Measurements from ENCODE around the gene PIBF1.
A peak's percentile ranks its signal among the peaks of the same experiment; 100 is the strongest.
"Not testable (repeated sequence)": the region's sequence is repeated elsewhere in the genome, so short reads cannot be mapped to it uniquely, and the experiment has no call there.

The PIBF1 gene

GRCh38 chr13:72820898-72821279 is 39.0 kb downstream of the PIBF1 start:
- DNase-seq (ENCODE audit: low spot score) = no peak

- DNase-seq (ENCODE audit: low spot score) = no peak
These were observed 41.1 kb downstream of the PIBF1 start for GRCh38 chr13:72823081-72823480.

- no peak for DNase-seq (ENCODE audit: low spot score)
These were observed 41.8 kb downstream of the PIBF1 start for GRCh38 chr13:72823724-72824123.

GRCh38 chr13:72834601-72835000 is 52.7 kb downstream of the PIBF1 start:
- DNase-seq (ENCODE audit: low spot score) = no peak

- DNase-seq (ENCODE audit: low spot score) = peak; percentile 68
These were observed 58.0 kb downstream of the PIBF1 start for GRCh38 chr13:72839831-72840426.

- no peak for DNase-seq (ENCODE audit: low spot score)
These were observed 61.1 kb downstream of the PIBF1 start for GRCh38 chr13:72842991-72843390.

GRCh38 chr13:72845148-72845547 is 63.2 kb downstream of the PIBF1 start:
- not testable (repeated sequence) for DNase-seq (ENCODE audit: low spot score)

- DNase-seq (ENCODE audit: low spot score) = no peak
These were observed 67.6 kb downstream of the PIBF1 start for GRCh38 chr13:72849571-72849970.

GRCh38 chr13:72850959-72851677 is 69.2 kb downstream of the PIBF1 start:
- DNase-seq (ENCODE audit: low spot score) = no peak

- no peak for DNase-seq (ENCODE audit: low spot score)
These were observed 69.7 kb downstream of the PIBF1 start for GRCh38 chr13:72851678-72852014.

GRCh38 chr13:72852207-72852606 is 70.3 kb downstream of the PIBF1 start:
- DNase-seq (ENCODE audit: low spot score) = no peak

- DNase-seq (ENCODE audit: low spot score) = no peak
These were observed 71.1 kb downstream of the PIBF1 start for GRCh38 chr13:72853000-72853399.

GRCh38 chr13:72864142-72865011 is 82.4 kb downstream of the PIBF1 start:
- DNase-seq (ENCODE audit: low spot score) = no peak

- no peak for DNase-seq (ENCODE audit: low spot score)
These were observed 86.3 kb downstream of the PIBF1 start for GRCh38 chr13:72868229-72868628.

- DNase-seq (ENCODE audit: low spot score) = no peak
These were observed 93.3 kb downstream of the PIBF1 start for GRCh38 chr13:72875233-72875632.

GRCh38 chr13:72884101-72884500 is 102.2 kb downstream of the PIBF1 start:
- no peak for DNase-seq (ENCODE audit: low spot score)

- DNase-seq (ENCODE audit: low spot score) = no peak
These were observed 104.5 kb downstream of the PIBF1 start for GRCh38 chr13:72886272-72887067.

GRCh38 chr13:72889495-72889894 is 107.6 kb downstream of the PIBF1 start:
- DNase-seq (ENCODE audit: low spot score) = no peak

- DNase-seq (ENCODE audit: low spot score) = no peak
These were observed 108.6 kb downstream of the PIBF1 start for GRCh38 chr13:72890546-72890945.

- DNase-seq (ENCODE audit: low spot score) = no peak
These were observed 109.5 kb downstream of the PIBF1 start for GRCh38 chr13:72891423-72891822.

- DNase-seq (ENCODE audit: low spot score) = no peak
These were observed 114.9 kb downstream of the PIBF1 start for GRCh38 chr13:72896869-72897268.

- DNase-seq (ENCODE audit: low spot score) = not testable (repeated sequence)
These were observed 119.6 kb downstream of the PIBF1 start for GRCh38 chr13:72901546-72901945.

Data from NAMALWA (cell line).